ENCODE data around the gene ADAMTS13. TPM values are rescaled to one million over a fixed set of nuclear protein-coding genes. Genes with fewer than 3 reads are reported as not detected.

ADAMTS13 gene
- total and polyA plus RNA-seq, 10 donors: 1.1 to 4.8 (median 2.7) TPM

DNA sequence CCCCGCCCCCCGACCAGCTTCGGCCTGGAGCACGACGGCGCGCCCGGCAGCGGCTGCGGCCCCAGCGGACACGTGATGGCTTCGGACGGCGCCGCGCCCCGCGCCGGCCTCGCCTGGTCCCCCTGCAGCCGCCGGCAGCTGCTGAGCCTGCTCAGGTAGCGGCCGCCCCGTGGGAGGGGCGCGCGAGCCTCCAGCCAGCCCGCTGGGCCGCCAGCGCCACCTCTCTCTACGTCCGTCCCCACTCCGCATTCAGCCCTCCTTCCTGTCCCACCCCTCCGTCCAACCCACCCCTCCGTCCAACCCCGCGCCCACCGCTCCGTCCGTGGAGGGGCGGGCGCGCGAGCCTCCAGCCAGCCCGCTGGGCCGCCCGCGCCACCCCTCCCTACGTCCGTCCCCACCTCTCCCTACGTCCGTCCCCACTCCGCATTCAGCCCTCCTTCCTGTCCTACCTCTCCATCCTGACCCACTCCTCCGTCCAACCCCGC lies 6.5 kb downstream of the ADAMTS13 start:
- TF ChIP-seq POLR2AphosphoS5 (IDR thresholded peaks at IDR 0.05): no peak
- TF ChIP-seq, protein P1, sequence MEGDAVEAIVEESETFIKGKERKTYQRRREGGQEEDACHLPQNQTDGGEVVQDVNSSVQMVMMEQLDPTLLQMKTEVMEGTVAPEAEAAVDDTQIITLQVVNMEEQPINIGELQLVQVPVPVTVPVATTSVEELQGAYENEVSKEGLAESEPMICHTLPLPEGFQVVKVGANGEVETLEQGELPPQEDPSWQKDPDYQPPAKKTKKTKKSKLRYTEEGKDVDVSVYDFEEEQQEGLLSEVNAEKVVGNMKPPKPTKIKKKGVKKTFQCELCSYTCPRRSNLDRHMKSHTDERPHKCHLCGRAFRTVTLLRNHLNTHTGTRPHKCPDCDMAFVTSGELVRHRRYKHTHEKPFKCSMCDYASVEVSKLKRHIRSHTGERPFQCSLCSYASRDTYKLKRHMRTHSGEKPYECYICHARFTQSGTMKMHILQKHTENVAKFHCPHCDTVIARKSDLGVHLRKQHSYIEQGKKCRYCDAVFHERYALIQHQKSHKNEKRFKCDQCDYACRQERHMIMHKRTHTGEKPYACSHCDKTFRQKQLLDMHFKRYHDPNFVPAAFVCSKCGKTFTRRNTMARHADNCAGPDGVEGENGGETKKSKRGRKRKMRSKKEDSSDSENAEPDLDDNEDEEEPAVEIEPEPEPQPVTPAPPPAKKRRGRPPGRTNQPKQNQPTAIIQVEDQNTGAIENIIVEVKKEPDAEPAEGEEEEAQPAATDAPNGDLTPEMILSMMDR (IDR thresholded peaks at IDR 0.05 in 8 of 11, conservative IDR thresholded peaks at IDR 0.05 in 3 of 11): peak in 1 of 11 experiments; percentile 3
- DNase-seq: no peak
- 0 to 3% (median 2%) methylated on average over 12 to 55 of the region's 57 CpGs for WGBS, 5 donors
- Histone ChIP-seq H3K9me3 (no peaks in the 10 kb centered on the region), H3K4me3 (peak overlapping the region; percentile 4 to 71 (median 34)), H3K27ac (no peak overlapping the region), H3K4me1 (peaks cover 4 to 28% (median 16%) of the 10 kb centered on the region in 6 donors), H3K36me3 (no peaks in the 10 kb centered on the region), H3K27me3 (replicated peaks in 1 of 7) (peaks cover 0 to 58% (median 37%) of the 10 kb centered on the region in 7 donors)
- intact Hi-C loops (cut with DNase I; ENCODE audit: low total_unique reads): no loop called here

DNA sequence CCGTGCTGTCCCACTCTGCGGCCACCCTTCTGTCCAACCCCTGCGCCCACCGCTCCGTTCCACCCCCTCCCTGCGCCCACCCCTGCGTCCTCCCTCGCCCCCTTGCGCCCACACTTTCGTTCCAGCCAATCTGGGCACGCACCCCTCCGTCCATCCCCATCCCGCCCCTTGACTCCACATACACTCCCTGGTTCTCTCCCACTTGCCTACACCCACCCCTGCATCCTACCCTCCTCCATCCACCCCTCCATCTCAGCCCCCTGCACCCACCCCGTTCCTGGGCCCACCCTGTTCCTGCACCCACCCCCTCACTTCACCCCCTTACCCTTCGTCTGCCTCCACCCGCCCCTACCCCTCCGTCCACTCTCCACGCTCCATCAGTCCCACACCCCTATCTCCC lies 7.0 kb downstream of the ADAMTS13 start:
- Histone ChIP-seq H3K27ac (no peak overlapping the region), H3K36me3 (no peaks in the 10 kb centered on the region), H3K27me3 (replicated peaks in 1 of 7) (peaks cover 0 to 58% (median 37%) of the 10 kb centered on the region in 7 donors), H3K4me3 (peak overlapping the region in 5 of 8 donors; percentile 2 to 71 (median 41)), H3K4me1 (peaks cover 4 to 28% (median 16%) of the 10 kb centered on the region in 6 donors), H3K9me3 (no peaks in the 10 kb centered on the region)
- WGBS, 5 donors: 4 to 7% (median 5%) methylated on average over 13 to 18 of the region's 18 CpGs
- intact Hi-C loops (cut with DNase I; ENCODE audit: low total_unique reads): no loop called here
- no peak for DNase-seq
- no peak for TF ChIP-seq POLR2AphosphoS5 (IDR thresholded peaks at IDR 0.05)

DNA sequence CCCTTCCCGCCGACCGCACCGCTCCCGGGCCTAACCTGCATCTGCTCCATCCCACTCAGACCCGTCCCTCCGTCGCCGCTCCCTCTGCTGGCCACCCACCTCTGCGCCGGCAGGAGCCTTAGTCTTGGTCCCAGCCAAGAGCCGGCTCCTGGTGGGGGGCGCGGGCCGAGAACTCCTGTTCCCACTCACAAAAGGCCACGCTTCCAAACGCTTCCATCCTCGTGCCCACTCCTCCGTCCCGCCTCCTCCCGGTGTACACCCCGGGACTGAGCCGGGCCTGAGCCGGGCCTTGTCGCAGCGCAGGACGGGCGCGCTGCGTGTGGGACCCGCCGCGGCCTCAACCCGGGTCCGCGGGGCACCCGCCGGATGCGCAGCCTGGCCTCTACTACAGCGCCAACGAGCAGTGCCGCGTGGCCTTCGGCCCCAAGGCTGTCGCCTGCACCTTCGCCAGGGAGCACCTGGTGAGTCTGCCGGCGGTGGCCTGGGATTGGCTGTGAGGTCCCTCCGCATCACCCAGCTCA lies 7.5 kb downstream of the ADAMTS13 start:
- TF ChIP-seq, protein P1 (IDR thresholded peaks at IDR 0.05 in 8 of 11, conservative IDR thresholded peaks at IDR 0.05 in 3 of 11): peak in 7 of 11 experiments; percentile 18 to 46 (median 35)
- TF ChIP-seq POLR2AphosphoS5 (IDR thresholded peaks at IDR 0.05): no peak
- peaks cover 4 to 28% (median 16%) of the 10 kb centered on the region in 6 donors for H3K4me1 ChIP-seq
- H3K27me3 ChIP-seq (replicated peaks in 1 of 7): peaks cover 0 to 54% (median 37%) of the 10 kb centered on the region in 7 donors
- H3K9me3 ChIP-seq: no peaks in the 10 kb centered on the region
- intact Hi-C loops (cut with DNase I; ENCODE audit: low total_unique reads): no loop called here
- DNase-seq: peak; percentile 82
- peak overlapping the region in 3 of 8 donors; percentile 2 to 71 (median 45) for H3K4me3 ChIP-seq
- 22 to 29% (median 28%) methylated on average over 31 to 49 of the region's 49 CpGs for whole genome bisulfite sequencing, 5 donors
- H3K36me3 ChIP-seq: no peaks in the 10 kb centered on the region
- no peak overlapping the region for H3K27ac ChIP-seq

DNA sequence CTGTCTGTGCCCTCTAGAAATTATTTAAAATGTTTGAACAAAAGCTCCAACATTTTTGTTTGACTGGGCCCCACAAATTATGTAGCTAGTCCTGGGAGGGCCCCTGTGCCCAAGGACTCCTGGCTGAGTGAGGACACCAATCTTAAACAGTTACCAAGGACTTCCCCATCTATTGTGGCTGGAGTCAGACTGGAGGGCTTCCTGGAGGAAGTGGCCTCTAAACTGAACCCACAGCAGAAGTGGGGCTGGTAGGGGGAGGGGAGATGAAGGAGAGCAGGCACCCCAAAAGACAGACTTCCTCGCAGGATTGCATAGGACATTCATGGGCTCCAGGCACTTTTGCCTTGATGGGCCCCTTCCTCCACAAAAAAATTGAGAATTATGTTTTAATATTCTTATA lies 8.1 kb downstream of the ADAMTS13 start:
- WGBS, 5 donors: 67 to 96% (median 88%) methylated on average over 1 of the region's 1 CpG
- H3K36me3 ChIP-seq: no peaks in the 10 kb centered on the region
- TF ChIP-seq POLR2A (IDR thresholded peaks at IDR 0.05) (no peak), POLR2AphosphoS5 (IDR thresholded peaks at IDR 0.05) (no peak)
- TF ChIP-seq, protein P1 (IDR thresholded peaks at IDR 0.05 in 8 of 11, conservative IDR thresholded peaks at IDR 0.05 in 3 of 11): no peak
- intact Hi-C loops (cut with DNase I; ENCODE audit: low total_unique reads): no loop called here
- DNase-seq: no peak
- no peak overlapping the region for H3K27ac ChIP-seq
- H3K27me3 ChIP-seq (replicated peaks in 1 of 7): peaks cover 0 to 49% (median 35%) of the 10 kb centered on the region in 7 donors
- no peaks in the 10 kb centered on the region for H3K9me3 ChIP-seq
- H3K4me3 ChIP-seq: no peak overlapping the region
- peaks cover 4 to 28% (median 16%) of the 10 kb centered on the region in 6 donors for H3K4me1 ChIP-seq
